ENCODE measurements around the gene ADAMTS1. TPM values are rescaled to one million over a fixed set of nuclear protein-coding genes. Genes with fewer than 3 reads are reported as not detected.
A peak's percentile ranks its signal among the peaks of the same experiment; 100 is the strongest.

ADAMTS1 gene
- total RNA-seq, 1 experiment from 2014 or later, result 1.4 TPM

GRCh38 chr21:26835027-26835713 is 10.0 kb downstream of the ADAMTS1 start:
- ChIA-PET POLR2A (no interaction called here), CTCF (interaction anchor here (2.6 kb wide), 1 partner anchor 9 kb away, joined by 14 read pairs; no protein-coding TSS in a partner anchor)
- intact Hi-C loops (cut with micrococcal nuclease), result no loop called here
- Mint-ChIP-seq H3K27me3 (ENCODE audit: insufficient read depth, unreplicated experiment) (no peaks in the 10 kb centered on the region), H3K27ac (ENCODE audit: low read depth, unreplicated experiment) (peak overlapping the region; percentile 67), H3K9me3 (ENCODE audit: unreplicated experiment) (no peaks in the 10 kb centered on the region), H3K4me1 (ENCODE audit: insufficient read depth, unreplicated experiment) (peaks cover 15% of the 10 kb centered on the region), H3K4me3 (ENCODE audit: unreplicated experiment) (no peak overlapping the region), H3K36me3 (ENCODE audit: insufficient read depth, unreplicated experiment) (peaks cover 4% of the 10 kb centered on the region)
- no peak for TF ChIP-seq CTCF (IDR thresholded peaks at IDR 0.05; ENCODE audit: unreplicated experiment)
- peak; percentile 29 for DNase-seq (ENCODE audit: unreplicated experiment)
- BruUV-seq (replicated peaks), result no TSS peak

- CTCF ChIA-PET, result interaction anchor here (0.7 to 2.6 kb wide), 3 partner anchors 9 to 1702 kb away, joined by 4 to 14 read pairs (median 4); no protein-coding TSS in a partner anchor
- no peak for DNase-seq (ENCODE audit: unreplicated experiment)
- POLR2A ChIA-PET, result no interaction called here
- Mint-ChIP-seq H3K4me3 (ENCODE audit: unreplicated experiment) (no peak overlapping the region), H3K36me3 (ENCODE audit: insufficient read depth, unreplicated experiment) (peaks cover 4% of the 10 kb centered on the region), H3K9me3 (ENCODE audit: unreplicated experiment) (no peaks in the 10 kb centered on the region), H3K4me1 (ENCODE audit: insufficient read depth, unreplicated experiment) (peaks cover 15% of the 10 kb centered on the region), H3K27ac (ENCODE audit: low read depth, unreplicated experiment) (no peak overlapping the region), H3K27me3 (ENCODE audit: insufficient read depth, unreplicated experiment) (no peaks in the 10 kb centered on the region)
- BruUV-seq (replicated peaks), result no TSS peak
- intact Hi-C loops (cut with micrococcal nuclease), result no loop called here
- TF ChIP-seq CTCF (IDR thresholded peaks at IDR 0.05; ENCODE audit: unreplicated experiment), result no peak
Measured at GRCh38 chr21:26834181-26834905, 10.9 kb downstream of the ADAMTS1 start.

- intact Hi-C loops (cut with micrococcal nuclease), result no loop called here
- H3K36me3 Mint-ChIP-seq (ENCODE audit: insufficient read depth, unreplicated experiment), result no peaks in the 10 kb centered on the region
- H3K4me1 Mint-ChIP-seq (ENCODE audit: insufficient read depth, unreplicated experiment), result peaks cover 15% of the 10 kb centered on the region
- TF ChIP-seq CTCF (IDR thresholded peaks at IDR 0.05; ENCODE audit: unreplicated experiment), result no peak
- peak; percentile 55 for DNase-seq (ENCODE audit: unreplicated experiment)
- H3K9me3 Mint-ChIP-seq (ENCODE audit: unreplicated experiment), result no peaks in the 10 kb centered on the region
- no peak overlapping the region for H3K4me3 Mint-ChIP-seq (ENCODE audit: unreplicated experiment)
- no peaks in the 10 kb centered on the region for H3K27me3 Mint-ChIP-seq (ENCODE audit: insufficient read depth, unreplicated experiment)
- CTCF ChIA-PET, result interaction anchor here (0.6 to 2.6 kb wide), 6 partner anchors 10 to 1703 kb away, joined by 3 to 14 read pairs (median 4); no protein-coding TSS in a partner anchor
- POLR2A ChIA-PET, result no interaction called here
- BruUV-seq (replicated peaks), result no TSS peak
- H3K27ac Mint-ChIP-seq (ENCODE audit: low read depth, unreplicated experiment), result no peak overlapping the region
Measured at GRCh38 chr21:26833460-26833939, 11.7 kb downstream of the ADAMTS1 start.

- no TSS peak for BruUV-seq (replicated peaks)
- H3K27ac Mint-ChIP-seq (ENCODE audit: low read depth, unreplicated experiment), result no peak overlapping the region
Measured at GRCh38 chr21:26833011-26833410, 12.2 kb downstream of the ADAMTS1 start.

More at GRCh38 chr21:26833011-26833410, 12.2 kb downstream of the ADAMTS1 start:
- no peak for DNase-seq (ENCODE audit: unreplicated experiment)
- POLR2A ChIA-PET, result no interaction called here
- peaks cover 16% of the 10 kb centered on the region for H3K4me1 Mint-ChIP-seq (ENCODE audit: insufficient read depth, unreplicated experiment)
- H3K4me3 Mint-ChIP-seq (ENCODE audit: unreplicated experiment), result no peak overlapping the region
- intact Hi-C loops (cut with micrococcal nuclease), result no loop called here
- no peaks in the 10 kb centered on the region for H3K36me3 Mint-ChIP-seq (ENCODE audit: insufficient read depth, unreplicated experiment)
- H3K9me3 Mint-ChIP-seq (ENCODE audit: unreplicated experiment), result no peaks in the 10 kb centered on the region
- TF ChIP-seq CTCF (IDR thresholded peaks at IDR 0.05; ENCODE audit: unreplicated experiment), result no peak
- no peaks in the 10 kb centered on the region for H3K27me3 Mint-ChIP-seq (ENCODE audit: insufficient read depth, unreplicated experiment)
- CTCF ChIA-PET, result interaction anchor here (0.6 to 2.6 kb wide), 5 partner anchors 11 to 37 kb away, joined by 3 to 14 read pairs (median 4); no protein-coding TSS in a partner anchor
